ENCODE data around the gene OR4M2. TPM values are rescaled to one million over a fixed set of nuclear protein-coding genes. Genes with fewer than 3 reads are reported as not detected.
"Not testable (repeated sequence)": the region's sequence is repeated elsewhere in the genome, so short reads cannot be mapped to it uniquely, and the experiment has no call there.

The OR4M2 gene, protein sequence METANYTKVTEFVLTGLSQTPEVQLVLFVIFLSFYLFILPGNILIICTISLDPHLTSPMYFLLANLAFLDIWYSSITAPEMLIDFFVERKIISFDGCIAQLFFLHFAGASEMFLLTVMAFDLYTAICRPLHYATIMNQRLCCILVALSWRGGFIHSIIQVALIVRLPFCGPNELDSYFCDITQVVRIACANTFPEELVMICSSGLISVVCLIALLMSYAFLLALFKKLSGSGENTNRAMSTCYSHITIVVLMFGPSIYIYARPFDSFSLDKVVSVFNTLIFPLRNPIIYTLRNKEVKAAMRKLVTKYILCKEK
- polyA plus RNA-seq (2012; ENCODE audit: insufficient read depth, insufficient read length, low read depth): not detected

- H3K4me3 ChIP-seq (ENCODE audit: low read depth, low read length); H3K36me3 ChIP-seq; DNase-seq; H3K27me3 ChIP-seq; H3K9me3 ChIP-seq; H3K4me1 ChIP-seq: not testable (repeated sequence)
Measured at GRCh38 chr15:22080227-22080626, at the start of gene OR4M2. Gene OR4M2, plus strand, starts transcription at chr15:22080527. Its CDS starts 98 bp downstream, at chr15:22080625.

DNA sequence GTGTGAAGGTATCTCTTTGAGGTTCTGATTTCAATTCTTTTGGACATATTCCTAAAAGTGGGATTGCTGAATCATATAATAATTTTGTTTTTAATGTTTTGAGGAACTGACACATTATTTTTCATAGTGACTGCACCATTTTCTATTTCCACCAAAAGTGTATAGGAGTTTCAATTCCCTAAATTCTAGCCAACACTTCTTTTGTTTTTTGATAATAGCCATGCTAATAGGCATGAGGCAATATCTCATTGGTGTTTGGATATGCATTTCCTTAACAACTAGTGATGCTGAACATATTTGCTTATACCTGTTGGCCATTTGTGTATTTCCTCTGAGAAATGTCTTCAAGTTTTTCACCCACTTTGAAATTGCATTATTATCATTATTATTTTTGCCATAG lies 11.1 kb upstream of the OR4M2 start:
- DNase-seq; H3K27me3 ChIP-seq; H3K9me3 ChIP-seq; H3K36me3 ChIP-seq; H3K4me1 ChIP-seq; H3K4me3 ChIP-seq (ENCODE audit: low read depth, low read length): not testable (repeated sequence)

DNA sequence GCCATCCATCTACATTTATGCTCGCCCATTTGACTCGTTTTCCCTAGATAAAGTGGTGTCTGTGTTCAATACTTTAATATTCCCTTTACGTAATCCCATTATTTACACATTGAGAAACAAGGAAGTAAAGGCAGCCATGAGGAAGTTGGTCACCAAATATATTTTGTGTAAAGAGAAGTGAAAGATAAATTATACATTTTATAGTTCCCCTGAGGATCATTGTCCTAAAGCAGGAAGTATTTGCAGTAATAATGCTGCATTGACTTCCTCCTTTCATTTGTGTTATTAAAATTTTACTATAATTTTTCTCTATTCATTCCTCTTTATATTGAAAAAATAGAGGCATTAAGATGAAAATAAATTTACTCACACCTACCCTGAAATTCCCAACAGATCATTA lies 1.1 kb downstream of the OR4M2 start:
- DNase-seq; H3K9me3 ChIP-seq; H3K4me1 ChIP-seq; H3K36me3 ChIP-seq; H3K4me3 ChIP-seq (ENCODE audit: low read depth, low read length); H3K27me3 ChIP-seq: not testable (repeated sequence)

DNA sequence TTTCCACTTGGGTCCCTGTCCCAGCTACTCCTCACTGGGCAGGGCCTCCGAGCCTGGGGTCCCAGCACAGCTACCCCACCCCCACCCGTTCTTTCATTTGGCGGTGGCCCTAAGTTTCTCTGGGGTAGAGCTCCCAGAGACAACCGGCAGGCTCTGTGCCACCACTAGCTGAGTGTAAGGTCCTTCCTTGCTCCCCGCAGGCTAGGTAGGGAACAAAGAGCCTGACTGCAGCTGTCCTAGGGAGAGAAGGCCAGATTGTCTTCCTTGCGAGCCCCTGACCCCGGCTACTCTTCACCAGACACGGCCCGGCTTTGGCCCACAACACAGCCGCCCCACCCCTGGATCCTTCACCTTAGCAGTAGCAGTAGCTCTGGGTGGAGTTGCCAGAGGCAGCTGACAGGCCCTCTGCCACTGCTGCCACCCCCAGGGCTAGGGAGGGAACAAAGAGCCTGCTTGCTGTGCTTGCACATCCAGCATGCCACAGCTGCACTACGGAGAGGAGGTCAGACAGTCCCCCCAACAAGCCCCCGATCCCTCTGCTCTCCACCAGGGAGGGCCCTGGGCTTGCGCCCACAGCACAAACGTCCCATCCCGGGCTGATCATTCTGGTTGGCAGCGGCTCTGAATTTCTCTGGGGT lies 18.4 kb downstream of the OR4M2 start:
- not testable (repeated sequence) for H3K4me3 ChIP-seq (ENCODE audit: low read depth, low read length); H3K9me3 ChIP-seq; DNase-seq; H3K4me1 ChIP-seq; H3K27me3 ChIP-seq; H3K36me3 ChIP-seq

DNA sequence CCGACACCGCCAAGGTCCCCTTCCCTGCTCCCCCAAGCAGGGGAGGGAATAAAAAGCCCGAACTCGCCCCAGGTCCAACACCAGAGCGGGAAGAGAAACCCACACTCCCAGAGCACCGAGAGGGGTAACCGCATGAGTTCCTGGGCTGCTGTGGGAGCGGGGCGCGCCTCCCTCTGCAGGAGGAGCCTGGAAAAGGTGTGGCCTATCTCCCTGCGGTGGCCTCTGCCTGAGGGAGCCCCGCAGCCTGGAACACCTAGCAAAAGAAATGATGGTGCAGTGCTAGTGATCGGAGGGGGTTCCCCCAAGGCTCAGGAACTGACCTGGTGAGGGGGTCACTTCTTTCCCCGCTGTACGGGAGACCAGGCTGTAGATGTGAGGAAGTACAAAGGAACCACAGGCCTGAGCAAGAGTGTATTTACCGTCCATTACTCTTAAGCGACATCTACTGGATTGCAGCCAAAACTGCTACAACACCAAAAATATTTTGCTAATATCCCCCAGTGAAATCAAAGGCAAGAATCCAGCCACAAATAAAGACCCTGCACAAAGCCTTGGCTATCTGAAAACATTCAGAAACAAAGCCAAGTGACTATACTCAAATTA lies 19.1 kb downstream of the OR4M2 start:
- not testable (repeated sequence) for H3K4me3 ChIP-seq (ENCODE audit: low read depth, low read length); H3K4me1 ChIP-seq; DNase-seq

GRCh38 chr15:22122033-22122432 lies 41.7 kb downstream of the OR4M2 start:
- not testable (repeated sequence) for H3K27me3 ChIP-seq; H3K36me3 ChIP-seq; H3K4me3 ChIP-seq (ENCODE audit: low read depth, low read length); DNase-seq; H3K9me3 ChIP-seq; H3K4me1 ChIP-seq

More for the DNA sequence above, 19.1 kb downstream of the OR4M2 start:
- H3K27me3 ChIP-seq, H3K36me3 ChIP-seq, H3K9me3 ChIP-seq: not testable (repeated sequence)
